ENCODE data around the gene TREX2.

DNA sequence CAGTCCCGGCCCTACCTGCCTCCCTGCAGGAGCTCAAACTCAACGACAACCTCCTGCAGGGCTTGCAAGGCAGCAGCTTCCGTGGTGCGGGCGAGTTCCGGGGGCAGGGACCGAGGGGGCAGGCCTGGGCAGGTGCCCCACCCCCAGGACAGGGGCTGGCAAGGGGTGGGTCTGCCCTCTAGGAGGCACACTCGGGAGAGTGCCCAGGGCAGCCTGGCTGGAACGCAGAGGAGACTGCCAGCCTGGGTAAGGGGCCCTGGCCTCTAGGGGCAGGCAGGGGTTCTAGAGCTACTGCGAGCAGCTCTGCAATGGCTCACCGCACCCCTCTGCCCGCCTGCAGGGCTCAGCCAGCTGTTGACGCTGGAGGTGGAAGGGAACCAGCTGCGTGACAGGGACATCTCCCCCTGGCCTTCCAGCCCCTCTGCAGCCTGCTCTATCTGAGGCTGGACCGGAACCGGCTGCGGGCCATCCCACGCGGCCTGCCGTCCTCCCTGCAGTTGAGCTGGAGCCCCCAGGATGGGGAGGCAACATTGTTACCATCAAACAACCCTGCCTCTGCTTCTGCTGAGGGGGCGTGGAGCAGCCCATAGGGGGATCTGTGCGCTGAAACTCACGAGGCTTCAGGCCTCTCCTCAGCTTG, 36.6 kb upstream of the TREX2 start:
- TF ChIP-seq, protein P1, sequence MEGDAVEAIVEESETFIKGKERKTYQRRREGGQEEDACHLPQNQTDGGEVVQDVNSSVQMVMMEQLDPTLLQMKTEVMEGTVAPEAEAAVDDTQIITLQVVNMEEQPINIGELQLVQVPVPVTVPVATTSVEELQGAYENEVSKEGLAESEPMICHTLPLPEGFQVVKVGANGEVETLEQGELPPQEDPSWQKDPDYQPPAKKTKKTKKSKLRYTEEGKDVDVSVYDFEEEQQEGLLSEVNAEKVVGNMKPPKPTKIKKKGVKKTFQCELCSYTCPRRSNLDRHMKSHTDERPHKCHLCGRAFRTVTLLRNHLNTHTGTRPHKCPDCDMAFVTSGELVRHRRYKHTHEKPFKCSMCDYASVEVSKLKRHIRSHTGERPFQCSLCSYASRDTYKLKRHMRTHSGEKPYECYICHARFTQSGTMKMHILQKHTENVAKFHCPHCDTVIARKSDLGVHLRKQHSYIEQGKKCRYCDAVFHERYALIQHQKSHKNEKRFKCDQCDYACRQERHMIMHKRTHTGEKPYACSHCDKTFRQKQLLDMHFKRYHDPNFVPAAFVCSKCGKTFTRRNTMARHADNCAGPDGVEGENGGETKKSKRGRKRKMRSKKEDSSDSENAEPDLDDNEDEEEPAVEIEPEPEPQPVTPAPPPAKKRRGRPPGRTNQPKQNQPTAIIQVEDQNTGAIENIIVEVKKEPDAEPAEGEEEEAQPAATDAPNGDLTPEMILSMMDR (IDR thresholded peaks at IDR 0.05; ENCODE audit: poor library complexity, severe bottlenecking): no peak
- TF ChIP-seq SMC3 (conservative IDR thresholded peaks at IDR 0.05; ENCODE audit: poor library complexity): no peak
- no peak for TF ChIP-seq EP300 (conservative IDR thresholded peaks at IDR 0.05; ENCODE audit: poor library complexity, severe bottlenecking)
- TF ChIP-seq RAD21 (conservative IDR thresholded peaks at IDR 0.05): no peak
